WERI-Rb-1 (cell line): Measurements from ENCODE around the gene BHLHE40.
A peak's percentile ranks its signal among the peaks of the same experiment; 100 is the strongest.

Experiments used
- DNase-seq: peaks from one replicate; pipeline ENCODE4 v3.0.0-alpha.2; 2020
- H3K27ac ChIP-seq: fragments of 250-450 bp; sonication (Bioruptor Pico); 2 replicates; pipeline ENCODE4 v1.5.1; 2020; ENCODE audit warnings: mild to moderate bottlenecking, moderate library complexity
- H3K27me3 ChIP-seq: fragments of 250-450 bp; sonication (Bioruptor Pico); 2 replicates; pipeline ENCODE4 v1.5.1; 2021; ENCODE audit warnings: mild to moderate bottlenecking, low read depth, moderate library complexity; ENCODE audit not compliant: insufficient read depth, severe bottlenecking
- H3K36me3 ChIP-seq: fragments of 250-450 bp; sonication (Bioruptor Pico); 2 replicates; pipeline ENCODE4 v1.5.1; 2020; ENCODE audit warnings: mild to moderate bottlenecking, moderate library complexity
- H3K4me3 ChIP-seq: 2 replicates; pipeline ENCODE4 v1.5.1; 2011; ENCODE audit warnings: low read depth, mild to moderate bottlenecking, control low read depth, low read length
- H3K9me3 ChIP-seq: fragments of 250-450 bp; sonication (Bioruptor Pico); 2 replicates; pipeline ENCODE4 v1.5.1; 2021; ENCODE audit warnings: mild to moderate bottlenecking, moderate library complexity; ENCODE audit not compliant: severe bottlenecking
- CTCF ChIP-seq: IDR thresholded peaks from 2 replicates; pipeline ENCODE4 v1.5.1; 2011; ENCODE audit warnings: low read depth, mild to moderate bottlenecking, control low read depth, inconsistent platforms, low read length

BHLHE40 gene

GRCh38 chr3:4979428-4980228, at the start of gene BHLHE40:
BHLHE40 (plus strand) TSS chr3:4979437; CDS start chr3:4979719, 282 bp downstream.
- Histone ChIP-seq H3K36me3 (peaks cover 38% of the 10 kb centered on the region), H3K27ac (peak within 1 kb of the TSS; percentile 92), H3K9me3 (no peaks in the 10 kb centered on the region), H3K27me3 (no peaks in the 10 kb centered on the region), H3K4me3 (peak within 1 kb of the TSS; percentile 98)
- no peak for DNase-seq
- TF ChIP-seq CTCF: no peak

DNA sequence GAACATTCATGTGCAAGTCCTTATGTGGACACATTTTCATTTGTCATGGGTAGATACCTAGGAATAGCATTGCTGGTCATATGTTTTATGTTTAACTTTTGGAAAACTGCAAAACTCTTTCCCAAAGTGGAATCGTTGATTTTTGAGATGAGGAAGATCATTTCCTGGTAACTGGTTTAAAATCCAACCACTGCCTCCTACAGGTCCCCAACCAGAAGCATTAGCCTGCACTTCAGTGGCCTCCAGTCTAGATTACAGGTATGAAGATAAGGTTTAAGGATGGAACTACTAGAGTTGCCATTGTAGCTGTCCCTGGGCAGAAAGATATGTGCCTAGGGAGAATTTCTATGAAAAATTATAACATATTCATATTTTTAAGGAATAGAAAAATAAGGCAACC, 48.7 kb upstream of the BHLHE40 start:
- TF ChIP-seq CTCF: 0 out of 2 replicates have a peak, but pooled peaks have one; percentile 3
- Histone ChIP-seq H3K9me3 (no peaks in the 10 kb centered on the region), H3K27me3 (no peaks in the 10 kb centered on the region), H3K27ac (no peak overlapping the region), H3K36me3 (no peaks in the 10 kb centered on the region), H3K4me3 (no peak overlapping the region)
- no peak for DNase-seq

- TF ChIP-seq CTCF: no peak
- H3K27ac ChIP-seq: no peak overlapping the region
- DNase-seq: no peak
- no peaks in the 10 kb centered on the region for H3K36me3 ChIP-seq
- no peaks in the 10 kb centered on the region for H3K9me3 ChIP-seq
- H3K4me3 ChIP-seq: no peak overlapping the region
- no peaks in the 10 kb centered on the region for H3K27me3 ChIP-seq
These were observed 45.2 kb upstream of the BHLHE40 start for GRCh38 chr3:4934050-4934449.

GRCh38 chr3:4935347-4935746, 43.9 kb upstream of the BHLHE40 start:
- Histone ChIP-seq H3K36me3 (no peaks in the 10 kb centered on the region), H3K27me3 (no peaks in the 10 kb centered on the region), H3K27ac (no peak overlapping the region), H3K9me3 (no peaks in the 10 kb centered on the region), H3K4me3 (no peak overlapping the region)
- TF ChIP-seq CTCF: no peak
- no peak for DNase-seq

DNA sequence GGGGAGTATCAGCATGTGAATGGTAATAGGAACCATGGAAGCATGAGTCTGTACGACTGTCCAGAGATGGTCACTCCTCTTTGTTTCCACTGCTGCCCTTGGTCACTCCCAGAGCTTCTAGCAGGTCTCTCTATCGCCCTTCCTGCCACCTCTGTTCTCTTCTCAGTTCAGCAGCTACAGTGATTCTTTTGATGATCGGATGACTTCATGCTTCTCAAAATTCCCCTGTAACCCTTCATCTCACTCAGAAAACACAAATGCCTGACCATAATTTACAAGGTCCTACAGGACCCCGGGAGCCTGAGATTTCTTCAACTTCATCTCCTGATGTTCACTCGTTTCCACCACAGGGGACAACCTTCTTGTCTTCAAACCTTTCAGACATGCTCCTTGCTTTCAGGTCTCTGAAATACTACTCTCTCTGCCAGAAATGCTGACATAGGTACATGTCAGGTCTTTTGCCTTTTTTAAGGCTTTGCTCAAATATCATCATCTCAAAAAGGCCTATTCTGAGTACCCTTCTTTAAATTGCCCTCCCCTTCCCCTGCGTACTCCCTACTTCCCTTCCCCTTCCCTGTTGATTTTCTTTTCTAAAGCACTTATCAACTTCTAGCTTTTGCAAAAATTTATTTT, 42.1 kb upstream of the BHLHE40 start:
- no peak overlapping the region for H3K27ac ChIP-seq
- no peaks in the 10 kb centered on the region for H3K9me3 ChIP-seq
- TF ChIP-seq CTCF: no peak
- H3K27me3 ChIP-seq: no peaks in the 10 kb centered on the region
- no peak overlapping the region for H3K4me3 ChIP-seq
- no peaks in the 10 kb centered on the region for H3K36me3 ChIP-seq
- DNase-seq: no peak
